AG09319 (cell line): ENCODE data around the gene FAM234B.

Experiments
- DNase-seq: peaks from one replicate; pipeline ENCODE4 v3.0.0-alpha.2; 2010; ENCODE audit warnings: low read depth; ENCODE audit errors: extremely low read depth
- TF ChIP-seq, protein P1 (sequence below): IDR thresholded peaks from 2 replicates; pipeline ENCODE4 v1.5.1; 2011; ENCODE audit warnings: low read depth, mild to moderate bottlenecking, inconsistent platforms, low read length, moderate library complexity

FAM234B gene

GRCh38 chr12:13087766-13088165, 43.6 kb downstream of the FAM234B start:
- DNase-seq, result no peak
- TF ChIP-seq, protein P1, sequence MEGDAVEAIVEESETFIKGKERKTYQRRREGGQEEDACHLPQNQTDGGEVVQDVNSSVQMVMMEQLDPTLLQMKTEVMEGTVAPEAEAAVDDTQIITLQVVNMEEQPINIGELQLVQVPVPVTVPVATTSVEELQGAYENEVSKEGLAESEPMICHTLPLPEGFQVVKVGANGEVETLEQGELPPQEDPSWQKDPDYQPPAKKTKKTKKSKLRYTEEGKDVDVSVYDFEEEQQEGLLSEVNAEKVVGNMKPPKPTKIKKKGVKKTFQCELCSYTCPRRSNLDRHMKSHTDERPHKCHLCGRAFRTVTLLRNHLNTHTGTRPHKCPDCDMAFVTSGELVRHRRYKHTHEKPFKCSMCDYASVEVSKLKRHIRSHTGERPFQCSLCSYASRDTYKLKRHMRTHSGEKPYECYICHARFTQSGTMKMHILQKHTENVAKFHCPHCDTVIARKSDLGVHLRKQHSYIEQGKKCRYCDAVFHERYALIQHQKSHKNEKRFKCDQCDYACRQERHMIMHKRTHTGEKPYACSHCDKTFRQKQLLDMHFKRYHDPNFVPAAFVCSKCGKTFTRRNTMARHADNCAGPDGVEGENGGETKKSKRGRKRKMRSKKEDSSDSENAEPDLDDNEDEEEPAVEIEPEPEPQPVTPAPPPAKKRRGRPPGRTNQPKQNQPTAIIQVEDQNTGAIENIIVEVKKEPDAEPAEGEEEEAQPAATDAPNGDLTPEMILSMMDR, result no peak

DNA sequence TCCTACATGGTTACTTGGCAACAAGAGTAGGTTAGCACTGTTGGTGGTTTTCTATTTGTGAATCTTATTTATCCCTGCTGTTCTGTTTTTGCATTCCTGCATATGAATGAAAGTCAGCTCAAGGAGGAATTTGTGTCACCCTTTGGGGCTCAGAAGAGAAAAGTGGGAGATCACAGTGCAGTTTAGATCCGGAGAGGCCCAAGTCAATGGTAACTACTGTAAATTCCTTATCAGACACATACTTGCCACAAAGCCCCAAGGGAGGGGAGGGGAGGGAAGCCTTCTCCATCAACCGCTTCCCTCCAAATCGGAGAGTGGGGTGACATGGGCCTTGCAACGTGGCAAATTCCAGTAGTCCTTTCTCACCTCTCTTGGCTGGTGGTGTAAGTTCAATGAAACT, 44.3 kb downstream of the FAM234B start:
- DNase-seq, result no peak
- TF ChIP-seq, protein P1, result no peak

GRCh38 chr12:13090054-13090453, 45.9 kb downstream of the FAM234B start:
- DNase-seq, result no peak
- TF ChIP-seq, protein P1, result no peak

DNA sequence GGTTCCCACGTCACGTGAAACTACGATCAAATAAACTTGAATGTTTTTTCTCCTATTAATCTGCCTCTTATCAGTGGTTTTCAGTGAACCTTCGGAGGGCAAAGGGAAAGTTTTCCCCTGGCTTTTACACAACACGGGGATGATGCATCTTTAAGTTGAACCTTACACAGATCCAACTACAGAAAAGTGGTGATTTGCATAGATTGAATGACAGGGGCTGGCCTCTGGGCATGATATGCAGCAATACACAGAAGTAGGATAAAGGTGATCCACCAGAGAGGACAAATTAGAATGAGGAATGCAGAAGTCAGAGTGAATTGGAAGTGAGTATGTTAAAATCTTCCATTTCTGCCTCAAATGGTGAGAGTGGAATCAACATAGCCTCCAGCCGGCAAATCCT, 47.7 kb downstream of the FAM234B start:
- no peak for DNase-seq
- TF ChIP-seq, protein P1, result no peak

GRCh38 chr12:13093191-13093847, 49.1 kb downstream of the FAM234B start:
- no peak for DNase-seq
- TF ChIP-seq, protein P1, result no peak

GRCh38 chr12:13093848-13094220, 49.7 kb downstream of the FAM234B start:
- TF ChIP-seq, protein P1, result no peak
- DNase-seq, result no peak

DNA sequence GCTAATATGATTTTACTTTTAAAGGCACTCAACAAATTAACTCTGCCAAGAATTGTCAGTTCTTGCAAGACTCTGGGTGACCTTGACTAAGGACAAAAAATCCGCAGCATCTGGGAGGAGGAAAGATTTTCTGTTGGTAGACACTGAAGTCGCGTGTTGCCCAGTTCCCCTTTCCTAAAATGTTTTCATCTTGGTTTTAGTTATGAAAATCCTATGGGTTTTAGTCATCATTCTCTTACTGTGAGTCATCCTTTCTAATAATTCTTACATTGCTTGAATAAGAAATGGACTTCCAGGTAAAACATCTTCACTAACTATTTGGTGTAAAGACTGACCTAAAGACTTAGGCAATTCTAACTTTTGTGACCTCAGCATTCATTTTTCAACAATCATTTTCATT, 50.2 kb downstream of the FAM234B start:
- TF ChIP-seq, protein P1, result no peak
- no peak for DNase-seq
